Testis (tissue), 2 donors: ENCODE data around the gene MFAP3.

Source experiments
- CTCF ChIP-seq, 3 experiments: fragments of 450-650 bp in 2 of 3; fragments of 200-600 bp in 1 of 3; sonication (generic) in 1 of 3; IDR thresholded peaks; one replicate each; pipeline ENCODE4 v1.5.1; 2016 to 2019; ENCODE audit warnings: antibody characterized with exemption in 3 of 3, mild to moderate bottlenecking in 2 of 3, moderate library complexity in 1 of 3
- POLR2A ChIP-seq: fragments of 450-650 bp; IDR thresholded peaks from one replicate; pipeline ENCODE4 v1.6.1; 2017; ENCODE audit warnings: antibody characterized with exemption, mild to moderate bottlenecking, moderate library complexity

GRCh38 chr5:154034944-154035343 is 3.8 kb upstream of the MFAP3 start:
- TF ChIP-seq CTCF (IDR thresholded peaks at IDR 0.05), result no peak
- TF ChIP-seq POLR2A, result no peak
